CD4-positive, alpha-beta T cell (primary cell): ENCODE measurements around the gene AUTS2. TPM values are rescaled to one million over a fixed set of nuclear protein-coding genes. Genes with fewer than 3 reads are reported as not detected.

Experiments
- ATAC-seq: fragments of 200-7000 bp; cut with Tn5 transposase; one replicate; pipeline ENCODE4 v1.10.0; 2022; ENCODE audit warnings: mild to moderate bottlenecking; ENCODE audit not compliant: poor library complexity
- CTCF ChIA-PET: fragments of 350-600 bp; sonication (Branson Sonifier 250); formaldehyde crosslinking; loops from one replicate; lab custom pipeline; 2021; ENCODE audit warnings: antibody characterized with exemption, inconsistent platforms; lab: Charles Lee
- POLR2A ChIA-PET: fragments of 350-600 bp; sonication (Branson Sonifier 250); formaldehyde crosslinking; loops from one replicate; lab custom pipeline; 2021; ENCODE audit warnings: antibody characterized with exemption, inconsistent platforms; lab: Charles Lee
- DNase-seq, 14 experiments: peaks; one replicate each; pipeline ENCODE4 v3.0.0-alpha.2; 2013 to 2020; ENCODE audit warnings: mixed read lengths in 2 of 14
- H3K27ac ChIP-seq, 2 donors: one replicate each; pipeline versions ENCODE4 v1.5.1 to v1.7.0; 2013; ENCODE audit warnings: low read length in 2 of 2, low read depth in 1 of 2, mild to moderate bottlenecking in 1 of 2
- H3K27me3 ChIP-seq, 2 experiments: 1 replicate in 1 of 2; 2 replicates in 1 of 2; pipeline versions ENCODE4 v1.6.1 to v1.7.0; 2013; ENCODE audit warnings: low read length in 2 of 2, control low read depth in 1 of 2, mild to moderate bottlenecking in 1 of 2, moderate library complexity in 1 of 2; ENCODE audit not compliant: insufficient read depth in 2 of 2, control insufficient read depth in 1 of 2
- H3K36me3 ChIP-seq: one replicate; pipeline ENCODE4 v1.6.1; 2013; ENCODE audit warnings: low read length, control low read depth; ENCODE audit not compliant: insufficient read depth
- H3K4me1 ChIP-seq: one replicate; pipeline ENCODE4 v1.6.1; 2013; ENCODE audit warnings: low read length, control low read depth; ENCODE audit not compliant: insufficient read depth
- H3K4me3 ChIP-seq: one replicate; pipeline ENCODE4 v1.5.1; 2013; ENCODE audit warnings: mild to moderate bottlenecking, low read length, moderate library complexity
- H3K9me3 ChIP-seq, 2 experiments: 1 replicate in 1 of 2; 2 replicates in 1 of 2; pipeline versions ENCODE4 v1.6.1 to v1.7.0; 2013; ENCODE audit warnings: low read length in 2 of 2, mild to moderate bottlenecking in 2 of 2, control low read depth in 1 of 2, moderate library complexity in 1 of 2; ENCODE audit not compliant: control insufficient read depth in 1 of 2, insufficient read depth in 1 of 2
- H3K27ac Mint-ChIP-seq: one replicate; pipeline ENCODE4 v1.8.0; 2020; ENCODE audit warnings: mixed read lengths
- H3K27me3 Mint-ChIP-seq: one replicate; pipeline ENCODE4 v1.8.0; 2021; ENCODE audit warnings: mixed read lengths
- H3K36me3 Mint-ChIP-seq: one replicate; pipeline ENCODE4 v1.8.0; 2021; ENCODE audit warnings: low read depth, mixed read lengths
- H3K4me1 Mint-ChIP-seq: one replicate; pipeline ENCODE4 v1.8.0; 2021; ENCODE audit warnings: low read depth, mixed read lengths
- H3K4me3 Mint-ChIP-seq: one replicate; pipeline ENCODE4 v1.8.0; 2020; ENCODE audit warnings: mild to moderate bottlenecking, mixed read lengths
- H3K9me3 Mint-ChIP-seq: one replicate; pipeline ENCODE4 v1.8.0; 2020; ENCODE audit warnings: mixed read lengths
- intact Hi-C, 2 experiments: fragments of 100-400 bp; cut with DNase I in 1 of 2; cut with micrococcal nuclease in 1 of 2; formaldehyde crosslinking; loops; one replicate each; pipeline versions ENCODE4 v1.15.1 to v1.9.0; 2023 to 2025; cut with DNase I, micrococcal nuclease
- total RNA-seq, 174 experiments: library from RNA in 2 of 174; stranded (reverse) in 2 of 174; gene quantifications; one replicate each; pipeline ENCODE4 v1.2.3 and lab custom pipeline; 2021 to 2026
- TF ChIP-seq, protein P1 (sequence below): fragments of 200-600 bp; IDR thresholded peaks from one replicate; pipeline ENCODE4 v1.8.0; 2022; ENCODE audit warnings: antibody characterized with exemption, mild to moderate bottlenecking

AUTS2 gene
- total RNA-seq, 2 experiments from 2014 or later, result 43.6 to 47.6 TPM

- no peak overlapping the region for H3K27ac Mint-ChIP-seq
- H3K9me3 ChIP-seq, result no peaks in the 10 kb centered on the region
- H3K9me3 Mint-ChIP-seq, result no peaks in the 10 kb centered on the region
- ChIA-PET CTCF (no interaction called here), POLR2A (no interaction called here)
- H3K27ac ChIP-seq, result no peak overlapping the region
- no peaks in the 10 kb centered on the region for H3K36me3 Mint-ChIP-seq
- H3K4me1 ChIP-seq, result no peaks in the 10 kb centered on the region
- intact Hi-C loops, result no loop called here
- TF ChIP-seq, protein P1, sequence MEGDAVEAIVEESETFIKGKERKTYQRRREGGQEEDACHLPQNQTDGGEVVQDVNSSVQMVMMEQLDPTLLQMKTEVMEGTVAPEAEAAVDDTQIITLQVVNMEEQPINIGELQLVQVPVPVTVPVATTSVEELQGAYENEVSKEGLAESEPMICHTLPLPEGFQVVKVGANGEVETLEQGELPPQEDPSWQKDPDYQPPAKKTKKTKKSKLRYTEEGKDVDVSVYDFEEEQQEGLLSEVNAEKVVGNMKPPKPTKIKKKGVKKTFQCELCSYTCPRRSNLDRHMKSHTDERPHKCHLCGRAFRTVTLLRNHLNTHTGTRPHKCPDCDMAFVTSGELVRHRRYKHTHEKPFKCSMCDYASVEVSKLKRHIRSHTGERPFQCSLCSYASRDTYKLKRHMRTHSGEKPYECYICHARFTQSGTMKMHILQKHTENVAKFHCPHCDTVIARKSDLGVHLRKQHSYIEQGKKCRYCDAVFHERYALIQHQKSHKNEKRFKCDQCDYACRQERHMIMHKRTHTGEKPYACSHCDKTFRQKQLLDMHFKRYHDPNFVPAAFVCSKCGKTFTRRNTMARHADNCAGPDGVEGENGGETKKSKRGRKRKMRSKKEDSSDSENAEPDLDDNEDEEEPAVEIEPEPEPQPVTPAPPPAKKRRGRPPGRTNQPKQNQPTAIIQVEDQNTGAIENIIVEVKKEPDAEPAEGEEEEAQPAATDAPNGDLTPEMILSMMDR, result no peak
- H3K36me3 ChIP-seq, result no peaks in the 10 kb centered on the region
- peaks cover 0 to 2% of the 10 kb centered on the region in 2 experiments for H3K27me3 ChIP-seq
- DNase-seq, result no peak
- no peak overlapping the region for H3K4me3 Mint-ChIP-seq
- no peaks in the 10 kb centered on the region for H3K27me3 Mint-ChIP-seq
- no peak for ATAC-seq
- no peak overlapping the region for H3K4me3 ChIP-seq
- no peaks in the 10 kb centered on the region for H3K4me1 Mint-ChIP-seq
Measured at GRCh38 chr7:70472601-70473237, 874.4 kb downstream of the AUTS2 start.

- Histone ChIP-seq H3K27ac (no peak overlapping the region), H3K36me3 (no peaks in the 10 kb centered on the region), H3K4me1 (no peaks in the 10 kb centered on the region), H3K27me3 (peaks cover 0 to 2% of the 10 kb centered on the region in 2 experiments), H3K9me3 (no peaks in the 10 kb centered on the region), H3K4me3 (no peak overlapping the region)
- ATAC-seq, result no peak
- Mint-ChIP-seq H3K27ac (no peak overlapping the region), H3K4me3 (no peak overlapping the region), H3K36me3 (no peaks in the 10 kb centered on the region), H3K4me1 (no peaks in the 10 kb centered on the region), H3K9me3 (no peaks in the 10 kb centered on the region), H3K27me3 (no peaks in the 10 kb centered on the region)
- intact Hi-C loops, result no loop called here
- ChIA-PET POLR2A (no interaction called here), CTCF (no interaction called here)
- DNase-seq, result no peak
- TF ChIP-seq, protein P1, result no peak
Measured at GRCh38 chr7:70474639-70475234, 876.5 kb downstream of the AUTS2 start.

DNA sequence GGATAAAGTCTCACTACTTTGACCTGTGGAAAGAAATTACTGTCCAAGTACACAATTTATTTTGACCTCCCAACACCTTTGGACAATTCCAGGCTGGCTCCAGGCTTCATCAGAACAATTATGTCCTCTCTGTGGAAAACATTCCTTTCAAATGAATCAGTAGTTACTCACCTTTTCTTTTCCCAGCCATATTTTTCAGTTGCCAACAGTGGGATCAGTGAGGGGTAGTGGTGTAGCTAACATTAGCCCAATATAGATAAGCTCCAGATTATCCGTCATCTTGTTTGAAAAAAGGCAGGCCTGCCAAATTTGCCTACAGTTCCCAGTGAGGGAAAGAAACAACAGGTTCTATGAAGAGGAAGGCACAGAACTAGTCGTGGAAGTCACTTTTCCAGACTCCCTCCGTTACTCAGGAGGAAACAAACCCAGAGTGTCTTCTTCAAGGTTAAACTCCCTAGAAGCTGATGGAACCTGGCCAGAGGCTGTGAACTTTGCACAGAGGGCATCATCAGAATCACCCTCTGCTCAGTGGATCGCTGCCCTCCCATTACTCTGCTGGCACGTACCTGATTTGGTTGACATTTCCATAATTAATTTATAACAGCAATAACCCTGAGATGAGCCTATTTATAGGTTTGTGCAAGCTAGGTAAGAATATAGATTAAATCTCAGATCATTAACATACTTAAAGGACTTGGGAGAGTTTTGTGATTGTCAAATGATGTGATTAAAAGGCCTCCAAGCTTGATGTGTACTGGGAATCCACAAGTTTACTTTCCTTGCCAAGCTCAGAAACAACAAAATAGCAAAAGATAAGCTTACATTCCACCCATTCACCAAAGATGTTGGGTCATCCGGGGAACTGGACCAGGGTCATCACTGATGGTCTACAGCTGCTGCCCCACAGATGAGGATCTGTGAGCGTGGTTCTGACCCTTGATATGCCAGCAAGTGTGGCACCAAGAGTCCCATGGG is 879.0 kb downstream of the AUTS2 start:
- ChIA-PET CTCF (interaction anchor here (0.7 kb wide), 1 partner anchor 18 kb away, joined by 3 read pairs; no protein-coding TSS in a partner anchor), POLR2A (no interaction called here)
- Histone ChIP-seq H3K36me3 (no peaks in the 10 kb centered on the region), H3K4me1 (no peaks in the 10 kb centered on the region), H3K27me3 (peaks cover 0 to 2% of the 10 kb centered on the region in 2 experiments), H3K4me3 (no peak overlapping the region), H3K9me3 (no peaks in the 10 kb centered on the region), H3K27ac (no peak overlapping the region)
- DNase-seq (no peak), ATAC-seq (no peak)
- Mint-ChIP-seq H3K4me3 (no peak overlapping the region), H3K9me3 (no peaks in the 10 kb centered on the region), H3K27ac (no peak overlapping the region), H3K36me3 (no peaks in the 10 kb centered on the region), H3K27me3 (no peaks in the 10 kb centered on the region), H3K4me1 (no peaks in the 10 kb centered on the region)
- TF ChIP-seq, protein P1, result no peak
- intact Hi-C loops, result no loop called here
